GM13977 (cell line): Measurements from ENCODE around the gene NFE2L3.

Experiments used
- DNase-seq: peaks from one replicate; pipeline ENCODE4 v3.0.0; 2012; ENCODE audit warnings: low spot score
- in situ Hi-C: fragments of 300-500 bp; cut with MboI; formaldehyde crosslinking; loops from one replicate; pipeline ENCODE4 v1.12.0; 2022; ENCODE audit warnings: low sequenced_read_pairs, low pct_unique_long_range_greater_than_20kb, mixed read lengths, inconsistent platforms; ENCODE audit not compliant: unreplicated experiment
- TF ChIP-seq, protein P1 (sequence below): IDR thresholded peaks from 2 replicates; pipeline ENCODE4 v1.5.1; 2012; ENCODE audit warnings: mild to moderate bottlenecking, control low read depth; ENCODE audit not compliant: insufficient read depth; ENCODE audit errors: extremely low read depth, missing control alignments

Gene NFE2L3

DNA sequence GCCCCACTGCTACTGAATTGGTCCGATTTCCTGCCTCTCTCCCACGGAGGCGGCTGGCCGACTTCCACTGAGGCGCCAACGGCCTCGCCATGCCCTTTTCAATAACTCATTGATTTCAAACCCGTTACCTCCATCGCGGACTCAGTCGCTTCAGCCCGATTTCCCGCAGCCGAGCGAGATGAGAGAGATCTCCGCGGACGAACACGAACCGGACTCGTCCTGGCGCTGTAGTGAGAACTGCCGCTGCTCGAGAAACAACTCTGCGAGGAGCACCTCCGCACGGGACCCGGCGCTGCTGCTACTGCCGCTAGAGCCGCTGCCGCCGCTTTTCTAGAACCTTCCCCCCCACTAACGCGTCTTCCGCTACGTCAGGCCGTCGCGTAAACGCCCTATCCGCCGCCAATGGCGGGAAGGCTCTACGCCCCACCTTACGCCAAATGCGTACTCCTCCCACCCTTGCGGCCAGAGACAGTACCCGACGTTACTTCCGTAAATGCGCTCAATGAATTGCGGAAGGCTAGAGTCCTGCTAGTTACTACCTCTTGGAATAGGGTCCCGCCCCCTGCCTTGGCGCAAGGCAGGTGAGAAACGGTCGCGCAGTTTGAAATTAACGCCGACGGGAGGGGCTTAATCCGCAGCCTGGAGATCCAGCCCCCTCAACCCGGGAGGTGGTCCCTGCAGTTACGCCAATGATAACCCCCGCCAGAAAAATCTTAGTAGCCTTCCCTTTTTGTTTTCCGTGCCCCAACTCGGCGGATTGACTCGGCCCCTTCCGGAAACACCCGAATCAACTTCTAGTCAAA, 48.6 kb downstream of the NFE2L3 start, which contains the start of gene HNRNPA2B1:
Gene HNRNPA2B1 (minus strand): TSS at position 303 of the 803 bp plus-strand sequence. CDS start 169 bp downstream, at position 134.
- TF ChIP-seq, protein P1, sequence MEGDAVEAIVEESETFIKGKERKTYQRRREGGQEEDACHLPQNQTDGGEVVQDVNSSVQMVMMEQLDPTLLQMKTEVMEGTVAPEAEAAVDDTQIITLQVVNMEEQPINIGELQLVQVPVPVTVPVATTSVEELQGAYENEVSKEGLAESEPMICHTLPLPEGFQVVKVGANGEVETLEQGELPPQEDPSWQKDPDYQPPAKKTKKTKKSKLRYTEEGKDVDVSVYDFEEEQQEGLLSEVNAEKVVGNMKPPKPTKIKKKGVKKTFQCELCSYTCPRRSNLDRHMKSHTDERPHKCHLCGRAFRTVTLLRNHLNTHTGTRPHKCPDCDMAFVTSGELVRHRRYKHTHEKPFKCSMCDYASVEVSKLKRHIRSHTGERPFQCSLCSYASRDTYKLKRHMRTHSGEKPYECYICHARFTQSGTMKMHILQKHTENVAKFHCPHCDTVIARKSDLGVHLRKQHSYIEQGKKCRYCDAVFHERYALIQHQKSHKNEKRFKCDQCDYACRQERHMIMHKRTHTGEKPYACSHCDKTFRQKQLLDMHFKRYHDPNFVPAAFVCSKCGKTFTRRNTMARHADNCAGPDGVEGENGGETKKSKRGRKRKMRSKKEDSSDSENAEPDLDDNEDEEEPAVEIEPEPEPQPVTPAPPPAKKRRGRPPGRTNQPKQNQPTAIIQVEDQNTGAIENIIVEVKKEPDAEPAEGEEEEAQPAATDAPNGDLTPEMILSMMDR: no peak
- peak; percentile 83 for DNase-seq
- in situ Hi-C loops: no loop called here

DNA sequence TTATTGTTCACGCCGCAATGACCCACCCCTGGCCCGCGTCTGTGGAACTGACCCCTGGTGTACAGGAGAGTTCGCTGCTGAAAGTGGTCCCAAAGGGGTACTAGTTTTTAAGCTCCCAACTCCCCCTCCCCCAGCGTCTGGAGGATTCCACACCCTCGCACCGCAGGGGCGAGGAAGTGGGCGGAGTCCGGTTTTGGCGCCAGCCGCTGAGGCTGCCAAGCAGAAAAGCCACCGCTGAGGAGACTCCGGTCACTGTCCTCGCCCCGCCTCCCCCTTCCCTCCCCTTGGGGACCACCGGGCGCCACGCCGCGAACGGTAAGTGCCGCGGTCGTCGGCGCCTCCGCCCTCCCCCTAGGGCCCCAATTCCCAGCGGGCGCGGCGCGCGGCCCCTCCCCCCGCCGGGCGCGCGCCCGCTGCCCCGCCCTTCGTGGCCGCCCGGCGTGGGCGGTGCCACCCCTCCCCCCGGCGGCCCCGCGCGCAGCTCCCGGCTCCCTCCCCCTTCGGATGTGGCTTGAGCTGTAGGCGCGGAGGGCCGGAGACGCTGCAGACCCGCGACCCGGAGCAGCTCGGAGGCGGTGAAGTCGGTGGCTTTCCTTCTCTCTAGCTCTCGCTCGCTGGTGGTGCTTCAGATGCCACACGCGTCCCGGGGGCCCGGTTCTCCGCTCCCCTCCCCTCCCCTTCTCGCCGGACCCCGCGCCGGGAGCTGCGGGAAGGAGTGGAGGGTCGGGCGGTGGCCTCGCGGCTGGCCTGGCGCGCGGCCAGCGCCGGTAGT, 49.4 kb downstream of the NFE2L3 start, which contains the start of gene CBX3:
Gene CBX3 (plus strand): TSS at position 499 of the 772 bp plus-strand sequence. CDS start 1,254 bp downstream, outside the sequence.
- DNase-seq: peak; percentile 91
- in situ Hi-C loops: no loop called here
- TF ChIP-seq, protein P1: no peak

DNA sequence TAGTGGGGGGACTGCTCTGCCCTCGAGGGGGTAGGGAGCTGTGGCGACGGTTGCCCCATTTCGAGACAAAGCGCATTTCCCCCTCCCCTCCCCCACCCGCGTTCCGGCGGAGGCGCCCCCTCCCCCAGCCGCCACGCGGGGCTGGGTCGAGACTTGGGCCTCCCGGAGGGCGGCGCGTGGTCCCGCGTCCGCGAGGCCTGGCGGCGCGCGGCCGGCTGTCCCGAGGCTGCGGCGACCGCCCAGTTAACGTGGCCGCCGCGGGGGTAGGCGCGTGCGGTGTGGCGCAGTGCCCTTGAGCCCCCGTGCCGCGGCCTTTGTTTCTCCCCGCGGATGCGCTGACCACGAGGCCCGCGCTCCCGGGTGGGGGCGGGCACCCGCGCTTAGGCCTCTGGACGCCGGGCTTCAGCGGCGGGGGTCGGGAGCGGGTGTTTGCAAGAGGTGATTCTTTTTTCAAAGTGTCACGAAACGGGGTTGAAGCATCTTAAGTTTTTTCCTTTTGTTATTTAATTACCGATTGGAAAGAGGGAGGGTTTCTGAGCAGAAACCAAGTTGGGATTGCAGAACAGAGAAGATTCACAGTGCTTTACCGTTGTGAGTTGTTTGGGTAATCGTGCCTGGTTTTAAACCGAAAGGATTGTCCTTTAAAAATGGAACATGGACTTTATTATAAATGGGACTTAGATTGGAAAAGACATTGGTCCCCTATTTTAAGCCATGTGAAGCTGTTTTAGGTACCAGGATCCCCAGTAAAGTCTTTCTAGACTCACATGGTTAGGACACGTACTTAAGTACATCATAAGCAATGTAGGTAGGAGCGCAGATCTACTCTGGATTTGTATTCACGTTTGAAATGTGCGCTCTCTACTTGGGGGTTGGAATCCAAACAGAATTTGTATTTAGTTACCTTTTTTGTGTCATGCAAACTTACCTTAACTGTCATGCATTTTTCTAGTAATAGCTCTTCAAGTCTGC, 50.3 kb downstream of the NFE2L3 start:
- TF ChIP-seq, protein P1: no peak
- DNase-seq: peak; percentile 56
- in situ Hi-C loops: no loop called here

DNA sequence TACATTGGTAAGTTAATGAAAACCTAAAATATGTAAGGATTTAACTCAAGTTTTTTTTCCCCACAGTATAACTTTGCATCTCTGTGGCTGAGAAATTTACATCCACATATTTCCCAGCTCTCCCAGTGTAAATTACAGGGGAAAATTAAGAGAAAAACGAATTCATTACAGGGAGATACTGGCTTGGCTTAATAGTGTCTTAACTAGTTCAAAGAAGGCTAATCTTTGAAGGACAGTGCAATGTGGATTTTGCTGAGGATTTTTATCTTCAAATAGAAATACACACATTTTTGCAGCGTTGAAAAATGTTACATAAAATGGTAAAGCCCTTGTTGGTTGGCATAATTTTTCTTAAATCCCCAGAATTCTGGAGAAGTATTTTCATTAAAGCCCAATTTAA, 51.0 kb downstream of the NFE2L3 start:
- no peak for DNase-seq
- TF ChIP-seq, protein P1: no peak
- in situ Hi-C loops: no loop called here

DNA sequence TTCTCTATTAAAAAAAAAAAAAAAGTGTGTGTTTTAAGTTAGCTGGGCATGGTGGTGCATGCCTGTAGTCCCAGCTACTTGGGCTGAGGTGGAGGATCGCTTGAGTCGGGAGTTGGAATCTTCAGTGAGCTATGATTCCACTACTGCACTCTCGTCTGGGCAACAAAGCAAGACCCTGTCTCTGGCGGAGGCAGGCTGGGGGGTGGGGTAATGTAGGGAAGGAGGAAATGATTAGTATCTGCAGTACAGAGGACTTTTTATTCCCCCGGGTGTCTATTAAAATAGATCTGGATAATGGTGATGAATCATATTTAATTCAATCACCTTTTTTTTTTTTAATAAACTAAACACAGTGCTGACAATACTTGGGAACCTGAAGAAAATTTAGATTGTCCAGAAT, 56.0 kb downstream of the NFE2L3 start:
- in situ Hi-C loops: no loop called here
- TF ChIP-seq, protein P1: no peak
- DNase-seq: no peak
